K562 (cell line): ENCODE measurements around the gene SPON1. TPM values are rescaled to one million over a fixed set of nuclear protein-coding genes. Genes with fewer than 3 reads are reported as not detected.
A peak's percentile ranks its signal among the peaks of the same experiment; 100 is the strongest.

Experiments
- ATAC-seq: fragments of 200-7000 bp; cut with Tn5 transposase; 3 replicates; pipeline ENCODE4 v1.9.1; 2020; ENCODE audit warnings: moderate library complexity
- BruUV-seq: library from RNA; stranded (reverse); fragments of 400-500 nt; replicated peaks from 2 replicates; lab custom pipeline; 2021; lab: Mats Ljungman, UMichigan
- CTCF ChIA-PET: fragments of 300-600 bp; formaldehyde crosslinking; extraction: SDS; loops from one replicate; lab custom pipeline; 2021; ENCODE audit warnings: low intra/inter-chr PET ratio; lab: Yijun Ruan, JAX
- POLR2A ChIA-PET: fragments of 300-600, 350-650 bp; sonication (Branson Sonifier 250); formaldehyde crosslinking; extraction: SDS; loops from one replicate; lab custom pipeline; 2021; ENCODE audit warnings: antibody characterized with exemption, inconsistent platforms; lab: Yijun Ruan, JAX
- DNase-seq, 4 experiments: peaks; one replicate each; pipeline versions ENCODE4 v3.0.0 to v3.0.0-alpha.2; 2011 to 2018; ENCODE audit warnings: low spot score in 3 of 4, mixed read lengths in 3 of 4; ENCODE audit errors: extremely low read depth in 1 of 4
- FAIRE-seq: peaks from 2 replicates; lab custom pipeline; 2011; peaks lifted over from hg19 to GRCh38; lab: Jason Lieb, UNC
- H2AFZ ChIP-seq: 2 replicates; pipeline ENCODE4 v1.6.0; 2011; ENCODE audit warnings: low read depth, low read length, control low read depth, inconsistent platforms
- H3K27ac ChIP-seq: fragments of 200-600 bp; 3 replicates; pipeline ENCODE4 v1.8.0; 2011; ENCODE audit warnings: low read depth, mild to moderate bottlenecking, control low read depth, inconsistent platforms, low read length, moderate library complexity, mixed read lengths; ENCODE audit errors: extremely low read depth
- H3K27me3 ChIP-seq, 2 experiments: fragments of 300-600 bp in 1 of 2; 2 replicates in 1 of 2; 3 replicates in 1 of 2; pipeline versions ENCODE4 v1.6.0 to v1.8.0; 2011; ENCODE audit warnings: inconsistent platforms in 2 of 2, low read length in 2 of 2, mild to moderate bottlenecking in 1 of 2, mixed read lengths in 1 of 2, moderate library complexity in 1 of 2; ENCODE audit not compliant: control insufficient read depth in 2 of 2, insufficient read depth in 2 of 2
- H3K36me3 ChIP-seq: fragments of 300-600 bp; 3 replicates; pipeline ENCODE4 v1.8.0; 2011; ENCODE audit warnings: mild to moderate bottlenecking, low read length, inconsistent platforms; ENCODE audit not compliant: control insufficient read depth, insufficient read depth
- H3K4me1 ChIP-seq, 2 experiments: fragments of 200-600 bp in 1 of 2; replicated peaks in 1 of 2; 2 replicates in 1 of 2; 3 replicates in 1 of 2; pipeline versions ENCODE4 v1.5.1 to v1.8.0; 2011; ENCODE audit warnings: inconsistent platforms in 2 of 2, low read length in 2 of 2, mild to moderate bottlenecking in 1 of 2, mixed read lengths in 1 of 2, moderate library complexity in 1 of 2; ENCODE audit not compliant: control insufficient read depth in 2 of 2, insufficient read depth in 2 of 2
- H3K4me2 ChIP-seq: 2 replicates; pipeline ENCODE4 v1.6.1; 2011; ENCODE audit warnings: low read length, control low read depth, inconsistent platforms, mixed read lengths; ENCODE audit not compliant: insufficient read depth
- H3K4me3 ChIP-seq: fragments of 200-600 bp; sonication (generic), shearing (Covaris generic); 2 replicates; pipeline ENCODE4 v1.5.1; 2016; ENCODE audit warnings: control low read depth, inconsistent platforms
- H3K79me2 ChIP-seq: fragments of 200-600 bp; 3 replicates; pipeline ENCODE4 v1.8.0; 2011; ENCODE audit warnings: low read length, inconsistent platforms; ENCODE audit not compliant: control insufficient read depth, insufficient read depth
- H3K9ac ChIP-seq, 2 experiments: 2 replicates each; pipeline versions ENCODE4 v1.6.0 to v1.6.1; 2011; ENCODE audit warnings: low read depth in 2 of 2, low read length in 2 of 2, control low read depth in 1 of 2, inconsistent platforms in 1 of 2, mild to moderate bottlenecking in 1 of 2, mixed read lengths in 1 of 2; ENCODE audit not compliant: insufficient read depth in 1 of 2
- H3K9me1 ChIP-seq: one replicate; pipeline ENCODE4 v1.6.0; 2011; ENCODE audit warnings: inconsistent platforms, mild to moderate bottlenecking, low read length, moderate library complexity; ENCODE audit not compliant: control insufficient read depth, insufficient read depth
- H3K9me3 ChIP-seq: replicated peaks from 2 replicates; pipeline ENCODE4 v1.5.1; 2011; ENCODE audit warnings: low read depth, low read length, inconsistent platforms; ENCODE audit not compliant: control insufficient read depth, insufficient read depth
- H4K20me1 ChIP-seq: replicated peaks from 2 replicates; pipeline ENCODE4 v1.6.1; 2011; ENCODE audit warnings: low read length, inconsistent platforms, mixed read lengths; ENCODE audit not compliant: control insufficient read depth, insufficient read depth
- CBX5 ChIP-seq: IDR thresholded peaks from 2 replicates; pipeline ENCODE4 v1.6.1; 2014; ENCODE audit warnings: low read depth, borderline replicate concordance
- EP300 ChIP-seq: IDR thresholded peaks from 2 replicates; pipeline ENCODE4 v1.6.1; 2012; ENCODE audit warnings: low read length, improper control_type of control experiment
- NFRKB ChIP-seq: fragments of 450-650 bp; IDR thresholded peaks from 2 replicates; pipeline ENCODE4 v1.6.1; 2016; ENCODE audit warnings: low read depth
- PCBP1 ChIP-seq: fragments of 200-400 bp; formaldehyde crosslinking; IDR thresholded peaks from 2 replicates; pipeline ENCODE4 v1.6.1; 2018; ENCODE audit warnings: mild to moderate bottlenecking, low read depth, low read length; ENCODE audit not compliant: poor library complexity, severe bottlenecking
- RAD21 ChIP-seq, 2 experiments: fragments of 250-450 bp in 1 of 2; fragments of 450-650 bp in 1 of 2; sonication (Bioruptor Pico) in 1 of 2; formaldehyde crosslinking in 1 of 2; IDR thresholded peaks in 1 of 2; conservative IDR thresholded peaks in 1 of 2; 2 replicates each; pipeline versions ENCODE4 v1.4.0 to v1.8.0; 2020 to 2022; ENCODE audit warnings: mild to moderate bottlenecking in 2 of 2, moderate library complexity in 1 of 2
- RCOR1 ChIP-seq, 2 experiments: IDR thresholded peaks; 2 replicates each; pipeline ENCODE4 v1.6.1; 2012; ENCODE audit warnings: low read depth in 2 of 2, low read length in 2 of 2, borderline replicate concordance in 1 of 2, improper control_type of control experiment in 1 of 2
- SAFB2 ChIP-seq: fragments of 200-400 bp; formaldehyde crosslinking; IDR thresholded peaks from 2 replicates; pipeline ENCODE4 v1.6.1; 2018; ENCODE audit warnings: borderline replicate concordance, low read length, low read depth, moderate library complexity; ENCODE audit not compliant: severe bottlenecking
- SMC3 ChIP-seq: conservative IDR thresholded peaks from 2 replicates; pipeline ENCODE4 v1.6.1; 2011; ENCODE audit warnings: low read depth, low read length, improper control_type of control experiment; ENCODE audit not compliant: insufficient read depth
- WGBS: fragments of 100-300 bp; shearing (Covaris generic); methylation state at CpG from one replicate; pipeline ENCODE4 v1.1.6; 2016; ENCODE audit warnings: low coverage, mixed read lengths; ENCODE audit not compliant: insufficient coverage; ENCODE audit errors: missing lambda C conversion rate; 5-methylcytosine and 5-hydroxymethylcytosine counted together
- in situ Hi-C: fragments of 300-500 bp; cut with MboI; formaldehyde crosslinking; loops from 4 replicates; pipeline ENCODE4 v1.15.0; 2018; ENCODE audit warnings: inconsistent platforms, mixed read lengths
- intact Hi-C: fragments of 100-400 bp; cut with micrococcal nuclease; formaldehyde crosslinking; loops from 2 replicates; pipeline ENCODE4 v1.14.2; 2022
- polyA plus RNA-seq, 8 experiments: library from polyadenylated mRNA; depleted of rRNA in 4 of 8; stranded (reverse) in 5 of 8; unstranded in 3 of 8; fragments of >200 nt; fragmentation: Nextera tagmentation in 2 of 8; fragmentation: Illumina TruSeq in 1 of 8; extraction: Ambion mirVana in 2 of 8; extraction: Trizol in 1 of 8; gene quantifications; 2 replicates each; pipeline versions ENCODE4 v1.2.1 to v1.2.3, GENCODE V29; 2011 to 2014; ENCODE audit warnings: inconsistent platforms in 1 of 8, missing spikeins in 1 of 8
- total RNA-seq, 7 experiments: library from RNA; depleted of rRNA in 6 of 7; stranded (reverse); fragments of >200 nt in 6 of 7; fragmentation: Illumina TruSeq in 2 of 7; extraction: Trizol in 2 of 7; gene quantifications; 2 replicates each; pipeline versions ENCODE4 v1.2.1 to v1.2.3, GENCODE V29; 2011 to 2021; ENCODE audit warnings: low replicate concordance in 1 of 7
- TF ChIP-seq, protein P1 (sequence below): fragments of 450-650 bp; formaldehyde crosslinking; IDR thresholded peaks from 2 replicates; pipeline ENCODE4 v1.4.0; 2020; ENCODE audit warnings: mild to moderate bottlenecking, moderate library complexity
- TF ChIP-seq, protein P2 (sequence below): fragments of 250-450 bp; sonication (Bioruptor Pico); IDR thresholded peaks from 2 replicates; pipeline ENCODE4 v1.4.0; 2020; ENCODE audit warnings: mild to moderate bottlenecking, moderate library complexity
- TF ChIP-seq, protein P3 (sequence below): IDR thresholded peaks from 2 replicates; pipeline ENCODE4 v1.6.1; 2014; ENCODE audit warnings: antibody characterized with exemption
- TF ChIP-seq, protein P4 (sequence below), 2 experiments: fragments of 450-650 bp; conservative IDR thresholded peaks; 2 replicates each; pipeline ENCODE4 v1.6.1; 2017; ENCODE audit warnings: mild to moderate bottlenecking in 2 of 2, moderate library complexity in 2 of 2

SPON1 gene
- total and polyA plus RNA-seq, 9 of the 15 experiments (the other 6 are each of a cell fraction or from before 2014, with no cell fraction given): 0.04 to 0.06 TPM; not detected in 7

DNA sequence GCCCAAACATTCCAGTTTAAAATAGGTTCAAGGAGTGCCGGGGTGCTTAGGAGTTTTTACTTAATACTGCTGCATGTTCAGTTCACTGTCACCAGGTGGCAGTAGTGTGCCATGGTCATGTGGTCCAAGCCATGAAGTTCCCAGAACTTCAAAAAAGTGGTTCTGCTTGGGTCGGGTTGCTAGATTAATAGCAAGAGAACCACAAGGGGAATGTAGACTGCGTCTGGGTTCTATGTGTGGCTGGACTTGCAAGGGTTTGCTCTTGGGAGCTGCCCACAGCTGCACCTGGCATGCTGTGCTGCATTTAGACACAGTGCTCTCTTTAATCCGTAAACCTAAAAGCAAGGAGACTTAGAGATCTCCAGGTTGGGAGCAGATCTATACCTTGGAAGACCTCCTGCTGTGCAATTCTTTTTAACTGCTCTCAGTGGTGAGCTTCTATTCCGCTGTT is 6.5 kb upstream of the SPON1 start:
- ATAC-seq (peak; percentile 76), DNase-seq (peak; percentile 40 to 77 (median 64)), FAIRE-seq (peak; percentile 80)
- intact Hi-C loops: loop anchor here (1.0 to 5.0 kb wide), 3 partner anchors 85 to 293 kb away; no protein-coding TSS in a partner anchor
- no peaks in the 10 kb centered on the region for H3K79me2 ChIP-seq
- no peak overlapping the region for H3K4me3 ChIP-seq
- H4K20me1 ChIP-seq: no peaks in the 10 kb centered on the region
- no peaks in the 10 kb centered on the region for H3K4me1 ChIP-seq
- WGBS: 17% methylated on average over 5 of the region's 5 CpGs
- H3K4me2 ChIP-seq: no peak overlapping the region
- peaks cover 11 to 29% of the 10 kb centered on the region in 2 experiments; a peak in 3 of 5 replicates for H3K27me3 ChIP-seq
- no peaks in the 10 kb centered on the region for H3K9me1 ChIP-seq
- ChIA-PET CTCF (interaction anchor here (0.6 to 2.1 kb wide), 6 partner anchors 85 to 310 kb away, joined by 3 to 14 read pairs (median 6); no protein-coding TSS in a partner anchor), POLR2A (interaction anchor here (0.9 kb wide), 1 partner anchor 298 kb away, joined by 3 read pairs; no protein-coding TSS in a partner anchor)
- H3K9me3 ChIP-seq: no peaks in the 10 kb centered on the region
- no peak overlapping the region for H3K9ac ChIP-seq
- in situ Hi-C loops: loop anchor here (10.0 kb wide), 1 partner anchor 289 kb away; no protein-coding TSS in a partner anchor
- H3K27ac ChIP-seq: no peak overlapping the region
- H2AFZ ChIP-seq: no peak overlapping the region
- BruUV-seq: no TSS peak
- H3K36me3 ChIP-seq: no peaks in the 10 kb centered on the region
- TF ChIP-seq, protein P1, sequence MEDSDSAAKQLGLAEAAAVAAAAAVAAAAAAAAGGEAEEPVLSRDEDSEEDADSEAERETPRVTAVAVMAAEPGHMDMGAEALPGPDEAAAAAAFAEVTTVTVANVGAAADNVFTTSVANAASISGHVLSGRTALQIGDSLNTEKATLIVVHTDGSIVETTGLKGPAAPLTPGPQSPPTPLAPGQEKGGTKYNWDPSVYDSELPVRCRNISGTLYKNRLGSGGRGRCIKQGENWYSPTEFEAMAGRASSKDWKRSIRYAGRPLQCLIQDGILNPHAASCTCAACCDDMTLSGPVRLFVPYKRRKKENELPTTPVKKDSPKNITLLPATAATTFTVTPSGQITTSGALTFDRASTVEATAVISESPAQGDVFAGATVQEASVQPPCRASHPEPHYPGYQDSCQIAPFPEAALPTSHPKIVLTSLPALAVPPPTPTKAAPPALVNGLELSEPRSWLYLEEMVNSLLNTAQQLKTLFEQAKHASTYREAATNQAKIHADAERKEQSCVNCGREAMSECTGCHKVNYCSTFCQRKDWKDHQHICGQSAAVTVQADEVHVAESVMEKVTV (CRISPR knock-in tag): peak; percentile 67
- TF ChIP-seq EP300 (no peak), NFRKB (no peak), SMC3 (peak; percentile 85), CBX5 (no peak), PCBP1 (no peak), RAD21 (CRISPR knock-in tag; conservative IDR thresholded peaks at IDR 0.05 in 1 of 2, IDR thresholded peaks at IDR 0.05 in 1 of 2) (peak; percentile 79 to 86), RCOR1 (IDR thresholded peaks at IDR 0.05; ENCODE audit: borderline replicate concordance in 1 of 2, low read depth in 2 of 2, low read length in 2 of 2) (no peak), SAFB2 (no peak)
- TF ChIP-seq, protein P2, sequence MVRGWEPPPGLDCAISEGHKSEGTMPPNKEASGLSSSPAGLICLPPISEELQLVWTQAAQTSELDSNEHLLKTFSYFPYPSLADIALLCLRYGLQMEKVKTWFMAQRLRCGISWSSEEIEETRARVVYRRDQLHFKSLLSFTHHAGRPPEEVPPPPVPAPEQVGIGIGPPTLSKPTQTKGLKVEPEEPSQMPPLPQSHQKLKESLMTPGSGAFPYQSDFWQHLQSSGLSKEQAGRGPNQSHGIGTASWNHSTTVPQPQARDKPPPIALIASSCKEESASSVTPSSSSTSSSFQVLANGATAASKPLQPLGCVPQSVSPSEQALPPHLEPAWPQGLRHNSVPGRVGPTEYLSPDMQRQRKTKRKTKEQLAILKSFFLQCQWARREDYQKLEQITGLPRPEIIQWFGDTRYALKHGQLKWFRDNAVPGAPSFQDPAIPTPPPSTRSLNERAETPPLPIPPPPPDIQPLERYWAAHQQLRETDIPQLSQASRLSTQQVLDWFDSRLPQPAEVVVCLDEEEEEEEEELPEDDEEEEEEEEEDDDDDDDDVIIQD (CRISPR knock-in tag): no peak
- TF ChIP-seq, protein P3, sequence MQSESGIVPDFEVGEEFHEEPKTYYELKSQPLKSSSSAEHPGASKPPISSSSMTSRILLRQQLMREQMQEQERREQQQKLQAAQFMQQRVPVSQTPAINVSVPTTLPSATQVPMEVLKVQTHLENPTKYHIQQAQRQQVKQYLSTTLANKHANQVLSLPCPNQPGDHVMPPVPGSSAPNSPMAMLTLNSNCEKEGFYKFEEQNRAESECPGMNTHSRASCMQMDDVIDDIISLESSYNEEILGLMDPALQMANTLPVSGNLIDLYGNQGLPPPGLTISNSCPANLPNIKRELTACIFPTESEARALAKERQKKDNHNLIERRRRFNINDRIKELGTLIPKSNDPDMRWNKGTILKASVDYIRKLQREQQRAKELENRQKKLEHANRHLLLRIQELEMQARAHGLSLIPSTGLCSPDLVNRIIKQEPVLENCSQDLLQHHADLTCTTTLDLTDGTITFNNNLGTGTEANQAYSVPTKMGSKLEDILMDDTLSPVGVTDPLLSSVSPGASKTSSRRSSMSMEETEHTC: peak; percentile 67
- TF ChIP-seq, protein P4, sequence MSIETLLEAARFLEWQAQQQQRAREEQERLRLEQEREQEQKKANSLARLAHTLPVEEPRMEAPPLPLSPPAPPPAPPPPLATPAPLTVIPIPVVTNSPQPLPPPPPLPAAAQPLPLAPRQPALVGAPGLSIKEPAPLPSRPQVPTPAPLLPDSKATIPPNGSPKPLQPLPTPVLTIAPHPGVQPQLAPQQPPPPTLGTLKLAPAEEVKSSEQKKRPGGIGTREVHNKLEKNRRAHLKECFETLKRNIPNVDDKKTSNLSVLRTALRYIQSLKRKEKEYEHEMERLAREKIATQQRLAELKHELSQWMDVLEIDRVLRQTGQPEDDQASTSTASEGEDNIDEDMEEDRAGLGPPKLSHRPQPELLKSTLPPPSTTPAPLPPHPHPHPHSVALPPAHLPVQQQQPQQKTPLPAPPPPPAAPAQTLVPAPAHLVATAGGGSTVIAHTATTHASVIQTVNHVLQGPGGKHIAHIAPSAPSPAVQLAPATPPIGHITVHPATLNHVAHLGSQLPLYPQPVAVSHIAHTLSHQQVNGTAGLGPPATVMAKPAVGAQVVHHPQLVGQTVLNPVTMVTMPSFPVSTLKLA (conservative IDR thresholded peaks at IDR 0.05): 0 out of 4 replicates have a peak, but pooled peaks of 1 of the 2 experiments have one; percentile 30
